GM19452 (cell line): ENCODE data around the gene ADRB2.
"Not testable (repeated sequence)": the region's sequence is repeated elsewhere in the genome, so short reads cannot be mapped to it uniquely, and the experiment has no call there.

Experiments
- ATAC-seq: cut with Tn5 transposase; IDR thresholded peaks from one replicate; pipeline ENCODE4 v1.9.1; 2021; ENCODE audit not compliant: unreplicated experiment

ADRB2 gene

DNA sequence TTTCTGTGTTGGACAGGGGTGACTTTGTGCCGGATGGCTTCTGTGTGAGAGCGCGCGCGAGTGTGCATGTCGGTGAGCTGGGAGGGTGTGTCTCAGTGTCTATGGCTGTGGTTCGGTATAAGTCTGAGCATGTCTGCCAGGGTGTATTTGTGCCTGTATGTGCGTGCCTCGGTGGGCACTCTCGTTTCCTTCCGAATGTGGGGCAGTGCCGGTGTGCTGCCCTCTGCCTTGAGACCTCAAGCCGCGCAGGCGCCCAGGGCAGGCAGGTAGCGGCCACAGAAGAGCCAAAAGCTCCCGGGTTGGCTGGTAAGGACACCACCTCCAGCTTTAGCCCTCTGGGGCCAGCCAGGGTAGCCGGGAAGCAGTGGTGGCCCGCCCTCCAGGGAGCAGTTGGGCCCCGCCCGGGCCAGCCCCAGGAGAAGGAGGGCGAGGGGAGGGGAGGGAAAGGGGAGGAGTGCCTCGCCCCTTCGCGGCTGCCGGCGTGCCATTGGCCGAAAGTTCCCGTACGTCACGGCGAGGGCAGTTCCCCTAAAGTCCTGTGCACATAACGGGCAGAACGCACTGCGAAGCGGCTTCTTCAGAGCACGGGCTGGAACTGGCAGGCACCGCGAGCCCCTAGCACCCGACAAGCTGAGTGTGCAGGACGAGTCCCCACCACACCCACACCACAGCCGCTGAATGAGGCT is at the start of gene ADRB2:
ADRB2 (plus strand) TSS at position 559 of the 686 bp plus-strand sequence. CDS start 221 bp downstream, outside the sequence.
- peak; percentile 93 for ATAC-seq

DNA sequence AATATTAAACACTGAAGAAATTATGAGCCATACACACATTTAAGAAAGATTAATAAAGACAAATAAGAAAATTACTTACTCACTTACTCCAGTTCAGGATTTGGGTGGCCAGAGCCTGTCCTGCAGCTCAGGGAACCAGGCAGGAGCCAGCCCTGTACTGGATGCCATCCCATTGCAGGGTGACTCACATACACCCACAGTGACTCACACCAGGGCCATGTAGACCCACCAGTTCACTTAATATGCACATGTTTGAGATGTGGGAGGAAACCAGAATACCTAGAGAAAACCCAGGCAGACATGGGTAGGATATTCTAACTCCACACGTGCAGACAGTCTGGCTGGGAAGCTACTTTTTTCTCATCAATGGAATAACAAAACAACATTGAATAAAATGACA is 49.6 kb upstream of the ADRB2 start:
- no peak for ATAC-seq

DNA sequence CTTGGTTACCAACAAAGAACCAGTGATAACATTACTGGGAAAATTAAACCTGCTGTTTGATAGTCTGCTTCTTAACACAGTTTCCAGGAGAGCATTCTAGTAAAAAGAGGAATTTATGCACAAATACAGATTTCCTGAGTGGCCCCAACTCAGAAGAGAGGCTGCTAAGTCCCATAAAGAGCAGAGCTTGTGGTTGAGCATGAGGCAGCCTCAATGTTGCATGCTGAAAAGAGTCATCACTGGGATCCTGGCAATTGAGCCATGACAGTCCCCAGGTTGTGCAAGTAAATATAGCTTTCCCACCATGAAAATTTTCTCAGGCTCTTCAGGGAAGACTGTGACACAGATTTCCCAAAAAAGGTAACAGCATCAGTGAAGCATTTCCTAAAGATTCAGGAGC is 47.5 kb upstream of the ADRB2 start:
- no peak for ATAC-seq

DNA sequence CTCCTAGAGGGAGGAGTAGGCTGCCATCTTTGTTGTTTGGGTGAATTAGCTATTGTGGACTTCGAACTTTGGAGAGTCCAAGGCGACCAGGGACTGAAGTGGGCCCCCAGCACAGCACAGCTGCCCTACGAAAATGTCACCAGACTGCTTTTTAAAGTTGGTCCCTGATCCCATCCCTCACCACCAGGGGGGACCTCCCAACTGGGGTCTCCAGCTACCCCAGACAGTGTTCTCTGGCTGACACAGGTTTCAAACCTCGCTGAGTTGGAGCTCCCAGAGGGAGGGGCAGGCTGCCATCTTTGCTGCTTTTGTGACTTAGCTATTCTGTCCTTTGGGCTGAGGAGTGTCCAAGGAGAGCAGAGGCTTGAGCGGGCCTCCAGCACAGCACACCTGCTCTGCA is 45.7 kb upstream of the ADRB2 start:
- ATAC-seq: no peak

DNA sequence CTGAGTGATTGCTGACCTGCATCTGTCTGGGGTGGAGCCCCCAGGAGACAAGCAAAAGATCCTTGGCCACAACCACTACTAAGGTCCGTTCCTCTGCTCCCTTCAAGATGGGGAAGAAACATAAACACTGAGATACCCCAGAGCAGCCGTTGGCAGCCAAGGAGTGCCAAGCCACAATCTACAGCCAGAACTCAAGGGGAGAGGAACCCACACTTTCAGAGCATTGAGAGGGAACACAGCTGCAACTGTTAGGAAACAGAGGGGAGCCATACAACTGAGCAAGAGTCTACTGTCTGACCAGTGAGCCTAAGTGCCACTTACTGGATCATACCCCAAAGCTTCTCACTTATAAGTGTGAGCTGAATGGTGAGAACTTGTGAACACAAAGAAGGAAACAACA is 44.6 kb upstream of the ADRB2 start:
- no peak for ATAC-seq

DNA sequence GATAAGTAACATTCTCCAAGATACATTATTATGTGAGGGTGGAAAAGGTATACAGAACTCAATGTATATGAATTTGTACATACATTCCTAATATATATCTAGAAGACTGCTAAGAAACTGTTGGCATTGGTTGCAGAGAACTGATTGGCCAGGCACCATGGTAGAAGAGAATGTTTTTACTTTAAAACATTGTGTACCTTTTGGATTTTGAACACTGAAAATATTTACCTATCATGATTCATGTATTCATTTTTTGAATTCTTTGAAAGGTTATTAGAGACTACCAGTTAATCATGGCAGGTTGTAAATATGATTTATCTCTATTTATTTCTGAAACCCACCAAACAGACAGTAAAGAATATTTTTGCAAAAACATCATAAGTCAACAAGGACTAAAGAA is 41.2 kb upstream of the ADRB2 start:
- no peak for ATAC-seq

DNA sequence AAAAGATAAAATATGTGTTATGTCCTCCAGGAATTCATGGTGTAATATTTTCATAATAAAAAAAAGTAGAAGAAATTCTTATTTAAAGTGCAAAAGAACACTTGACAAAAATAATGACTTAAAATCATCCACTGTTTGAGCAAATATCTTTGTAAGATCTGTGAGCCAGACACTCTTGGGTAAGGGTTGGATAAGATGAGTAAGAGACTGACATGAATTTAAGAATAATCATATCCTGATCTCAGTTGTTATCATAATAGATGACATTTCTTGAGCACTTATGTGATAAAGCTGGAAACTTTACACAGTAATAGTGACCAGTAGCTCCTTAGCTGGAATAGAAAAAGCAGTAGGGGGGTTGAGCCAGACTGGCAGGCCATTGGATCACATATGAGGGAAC is 40.0 kb upstream of the ADRB2 start:
- ATAC-seq: no peak

DNA sequence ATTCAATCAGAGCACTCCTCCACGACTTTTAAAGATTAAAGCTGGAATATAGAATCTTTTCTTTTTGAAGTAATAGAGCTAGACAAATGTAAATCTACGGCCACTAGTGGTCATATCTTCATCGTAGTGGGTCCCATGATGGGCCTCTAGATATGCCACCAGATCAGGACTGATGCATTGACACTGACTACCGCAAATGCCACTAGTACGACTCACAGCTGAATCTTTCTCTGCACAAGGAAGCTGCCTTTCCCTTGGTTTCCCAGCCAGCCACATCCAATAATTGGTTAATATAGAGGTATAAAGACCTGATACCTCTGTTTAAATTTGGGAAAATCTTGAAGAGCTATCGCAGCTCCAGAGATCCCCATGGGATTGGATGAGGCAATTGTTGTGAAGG is 37.8 kb upstream of the ADRB2 start:
- ATAC-seq: no peak

DNA sequence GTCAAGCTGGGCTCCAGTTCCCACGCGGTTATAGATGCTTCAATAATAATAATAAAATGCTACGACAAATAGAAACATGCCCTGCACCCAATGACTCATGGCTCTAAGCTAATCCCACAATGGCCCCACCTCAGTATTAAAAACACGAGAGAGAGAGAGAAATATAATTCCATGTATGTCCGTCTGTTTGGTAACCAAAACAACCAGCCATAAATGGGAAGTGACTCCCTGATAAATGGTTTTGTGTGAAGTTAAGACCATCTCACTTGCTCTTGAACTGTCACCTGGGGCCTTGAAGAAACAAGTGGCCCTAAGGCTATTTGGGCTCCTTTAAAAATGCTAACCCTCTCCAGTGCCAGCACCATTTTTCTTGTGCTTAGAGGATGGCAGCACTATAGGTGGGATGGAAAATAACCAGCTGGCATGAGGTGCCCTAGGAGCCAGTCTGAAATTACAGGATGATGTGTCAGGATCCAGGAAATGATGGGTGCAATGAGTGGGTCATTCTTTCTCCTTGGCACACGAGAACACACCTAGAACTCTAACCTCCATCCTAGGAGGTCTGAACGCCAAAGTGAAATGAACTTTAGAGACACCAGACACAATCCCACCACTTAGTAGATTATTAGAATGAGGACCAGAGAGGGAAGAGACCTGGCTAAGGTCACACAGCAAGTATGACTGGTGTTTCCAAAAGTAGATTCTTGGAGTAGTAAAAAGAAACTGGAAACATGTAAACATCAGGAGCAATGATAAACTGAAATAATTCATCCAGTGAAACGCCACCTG is 35.7 kb upstream of the ADRB2 start:
- ATAC-seq: peak; percentile 37

DNA sequence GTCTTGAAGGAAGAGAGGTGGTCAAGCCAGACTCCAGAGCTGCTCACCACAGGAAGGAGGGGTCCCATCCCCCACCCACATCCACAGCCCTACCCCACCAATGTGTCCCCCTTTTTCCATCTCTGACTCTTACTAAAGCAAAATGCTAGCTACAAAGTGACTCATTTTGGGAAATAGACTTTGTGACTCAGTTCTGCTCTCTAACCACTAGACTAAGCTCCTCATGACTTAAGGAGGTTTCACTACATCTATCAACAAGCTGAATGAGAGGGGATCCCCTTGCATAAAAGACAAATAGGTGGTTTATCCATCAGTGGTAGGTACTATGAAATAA is 35.1 kb upstream of the ADRB2 start:
- ATAC-seq: peak; percentile 95

DNA sequence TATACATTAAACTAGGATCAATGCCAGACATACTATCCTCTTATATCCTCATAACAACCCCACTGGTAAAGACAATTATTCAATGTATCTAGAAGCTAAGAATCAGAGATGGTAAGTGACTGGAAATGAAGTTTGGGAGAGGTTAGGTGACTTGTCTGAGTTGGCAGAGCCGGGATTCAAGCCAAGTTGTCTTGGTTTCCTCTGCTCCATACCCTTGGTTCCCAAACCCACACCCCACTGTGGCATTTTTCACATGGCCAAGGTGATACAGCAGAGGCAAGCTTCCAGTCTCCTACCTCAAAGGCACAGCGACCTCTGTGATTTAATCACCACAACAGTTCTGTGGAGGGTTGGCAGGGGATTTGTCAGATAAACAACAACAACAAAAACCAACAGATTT is 34.7 kb upstream of the ADRB2 start:
- ATAC-seq: no peak

DNA sequence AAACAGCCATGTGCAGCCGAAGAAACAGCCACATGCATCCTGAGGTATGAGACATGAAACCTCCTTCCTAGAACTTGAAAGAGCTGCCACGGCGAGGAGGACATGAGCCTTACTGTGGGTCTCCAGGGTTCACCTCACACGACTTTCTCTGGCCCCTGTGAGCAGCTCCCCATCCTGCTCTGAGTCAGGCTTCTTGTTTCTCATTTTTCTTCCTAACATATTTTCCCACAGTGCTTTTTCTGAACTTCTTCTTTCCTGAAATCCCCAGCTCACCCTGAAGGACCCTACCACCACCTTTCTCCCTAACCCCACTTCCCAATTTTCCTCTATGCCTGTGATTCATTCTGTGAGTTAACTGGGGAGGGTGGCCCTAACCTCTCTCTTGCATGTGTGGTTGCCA is 33.7 kb upstream of the ADRB2 start:
- no peak for ATAC-seq

DNA sequence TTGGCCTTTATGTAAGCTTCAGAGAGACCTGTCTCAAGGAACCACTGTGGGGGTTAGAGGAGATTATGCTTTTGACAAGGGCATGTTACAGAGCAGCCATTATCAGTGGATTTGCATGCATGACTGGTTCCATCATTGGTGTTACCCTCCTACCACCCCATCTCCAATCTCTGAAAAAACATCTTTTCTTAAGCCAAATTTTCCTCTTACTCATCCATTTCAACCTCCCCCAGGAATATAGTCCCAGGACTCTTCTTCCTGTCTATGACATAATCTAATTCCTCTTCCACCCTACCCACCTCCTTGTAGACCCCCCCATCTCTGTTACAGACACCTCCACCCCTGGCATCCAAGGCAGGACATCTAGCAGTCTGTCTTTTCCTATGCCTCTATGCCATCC is 33.1 kb upstream of the ADRB2 start:
- no peak for ATAC-seq

DNA sequence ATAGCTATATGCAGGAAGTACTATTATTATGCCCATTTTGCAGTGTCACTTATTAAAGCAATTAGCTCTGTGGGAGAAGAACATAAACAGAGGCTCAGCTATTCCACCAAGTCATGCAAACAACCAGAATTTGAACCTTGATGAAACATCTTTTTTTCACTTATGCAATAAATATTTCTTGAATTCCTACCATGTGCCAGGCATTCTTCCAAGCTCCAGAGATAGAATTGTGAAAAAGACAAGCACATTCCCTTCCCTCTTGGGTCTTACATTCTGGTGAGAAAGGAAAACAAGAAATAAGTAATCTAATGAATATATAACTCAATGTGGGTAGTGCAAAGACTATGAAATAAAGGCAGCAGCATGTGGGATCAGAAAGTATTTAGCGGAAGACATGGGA is 32.1 kb upstream of the ADRB2 start:
- no peak for ATAC-seq

DNA sequence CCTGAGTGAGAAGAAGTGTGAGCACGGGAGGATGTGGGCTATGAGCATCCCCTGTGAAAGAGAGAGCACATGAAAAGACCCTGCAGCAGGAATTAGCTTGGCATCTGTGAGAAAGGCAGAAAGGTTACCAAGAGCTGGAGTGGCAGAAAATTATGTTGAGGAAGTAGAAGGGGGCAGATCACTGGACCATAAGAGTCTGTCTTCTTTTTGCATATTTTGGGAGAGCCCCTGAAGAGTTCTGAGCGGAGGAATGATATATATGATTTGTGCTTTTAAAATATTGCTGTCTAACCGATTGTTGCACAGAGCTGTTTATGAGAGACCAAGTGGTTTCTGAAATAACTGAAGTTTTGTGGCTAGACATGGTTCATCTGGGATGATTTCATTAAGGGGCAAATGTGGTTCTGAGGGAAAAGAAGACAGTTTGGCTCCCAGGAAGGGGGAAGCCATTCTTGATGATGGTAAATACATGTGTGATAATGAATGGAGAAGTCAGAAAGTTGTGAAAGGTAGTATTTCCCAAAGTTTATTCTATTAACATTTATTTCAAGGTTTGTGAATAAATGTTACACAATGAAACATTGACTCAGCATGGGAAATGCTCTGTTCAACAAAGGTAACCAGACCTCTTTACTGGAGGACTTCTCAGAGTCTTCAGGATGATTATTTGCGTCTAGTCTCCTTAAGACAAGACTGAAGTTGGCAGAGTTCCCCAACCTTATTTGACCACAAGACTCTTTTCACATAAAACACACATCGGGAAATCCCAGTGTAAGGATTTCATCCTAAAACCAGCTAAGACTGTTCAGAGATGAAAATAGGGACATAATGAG is 31.5 kb upstream of the ADRB2 start:
- no peak for ATAC-seq

DNA sequence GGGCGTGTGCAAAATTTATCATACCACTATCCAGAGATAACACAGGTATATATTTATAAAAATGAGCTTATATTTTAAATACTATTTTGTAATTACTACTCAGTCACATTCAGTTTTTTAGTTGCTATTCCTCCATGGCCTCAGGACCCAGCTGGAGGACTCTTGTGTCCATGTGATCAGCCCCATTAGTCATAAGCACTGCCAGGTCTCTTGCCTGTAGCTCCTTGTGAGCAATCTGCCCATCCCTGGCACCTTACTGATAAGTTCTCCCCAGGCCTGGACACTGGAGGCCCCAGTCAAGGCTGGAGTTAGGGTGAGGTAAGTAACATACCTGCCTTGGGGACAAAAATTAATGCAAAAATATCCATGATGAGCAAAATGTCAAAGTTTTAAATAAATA is 29.5 kb upstream of the ADRB2 start:
- no peak for ATAC-seq

DNA sequence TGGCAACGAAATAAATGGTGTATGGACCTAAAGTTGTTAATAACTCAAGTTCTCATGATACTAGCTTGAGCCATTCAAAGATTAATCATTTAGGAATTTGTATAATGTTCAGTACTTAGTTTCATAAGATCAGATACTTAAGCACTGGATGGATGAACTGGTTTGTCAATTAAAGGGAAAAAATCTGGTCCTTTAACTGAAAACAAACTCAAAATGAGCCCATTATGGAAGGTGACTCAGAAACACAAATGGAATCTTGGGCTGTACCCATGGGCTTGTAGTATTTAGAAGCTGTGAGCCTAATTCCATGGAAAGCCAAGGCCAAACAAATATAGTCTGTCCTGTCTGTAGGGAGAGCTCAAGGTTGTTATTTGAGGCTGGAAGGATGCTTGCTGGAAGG is 27.6 kb upstream of the ADRB2 start:
- no peak for ATAC-seq

DNA sequence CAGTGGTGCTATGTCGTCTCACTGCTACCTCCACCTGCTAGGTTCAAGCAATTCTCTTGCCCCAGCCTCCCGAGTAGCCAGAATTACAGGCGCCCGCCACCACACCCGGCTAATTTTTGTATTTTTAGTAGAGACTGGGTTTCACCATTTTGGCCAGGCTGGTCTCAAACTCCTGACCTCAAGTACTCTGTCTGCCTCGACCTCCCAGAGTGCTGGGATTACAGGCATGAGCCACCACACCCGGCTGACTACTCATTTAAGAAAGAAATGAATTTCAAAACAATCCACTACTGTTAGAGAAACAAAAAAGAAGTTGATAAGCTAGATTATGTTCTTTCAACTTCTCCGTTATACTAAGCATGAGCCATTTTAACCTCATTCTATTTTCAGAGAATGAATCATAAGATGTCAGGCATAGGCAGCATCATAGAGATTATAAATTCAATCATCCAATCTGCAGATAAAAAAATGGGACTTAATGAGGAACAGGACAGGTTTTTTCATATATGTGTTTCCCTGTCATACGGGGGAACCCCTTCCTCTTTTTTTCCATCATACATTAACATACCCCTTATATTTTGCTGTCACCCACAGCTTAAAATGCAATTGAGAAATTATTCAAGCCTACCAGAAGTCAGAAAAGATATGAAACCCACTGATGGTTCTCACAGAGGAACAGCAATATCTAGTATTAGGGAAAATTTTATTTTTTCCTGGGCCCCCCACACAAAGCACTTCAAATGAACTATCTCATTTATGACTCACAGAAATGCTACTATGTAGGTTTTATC is 26.5 kb upstream of the ADRB2 start:
- ATAC-seq: no peak

DNA sequence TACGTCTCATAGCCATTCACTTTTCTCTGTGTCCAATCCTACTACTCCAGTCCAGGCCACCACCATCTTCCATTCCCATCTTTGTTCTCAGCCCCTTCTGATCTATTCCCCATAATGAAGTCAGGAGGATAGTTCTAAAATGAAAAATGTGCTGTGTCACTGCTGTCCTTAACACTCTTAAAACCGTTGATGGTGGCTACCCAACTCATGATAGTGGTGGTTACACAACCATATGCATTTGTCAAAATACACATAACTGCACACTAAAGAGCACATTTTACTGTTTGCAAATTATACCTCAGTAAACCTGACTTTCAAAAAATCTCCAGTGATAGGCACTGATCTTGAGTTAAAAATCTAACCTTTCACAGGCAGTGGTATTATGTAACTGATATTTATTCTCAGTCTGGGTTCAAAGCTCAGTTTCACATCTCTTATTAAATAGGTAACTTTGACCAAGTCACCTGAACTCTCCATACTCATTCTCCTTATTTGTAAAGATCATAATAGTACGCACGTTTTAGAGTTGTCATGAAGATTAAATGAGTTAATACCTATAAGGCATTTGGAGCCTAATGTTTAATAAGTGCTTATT is 24.6 kb upstream of the ADRB2 start:
- ATAC-seq: no peak

DNA sequence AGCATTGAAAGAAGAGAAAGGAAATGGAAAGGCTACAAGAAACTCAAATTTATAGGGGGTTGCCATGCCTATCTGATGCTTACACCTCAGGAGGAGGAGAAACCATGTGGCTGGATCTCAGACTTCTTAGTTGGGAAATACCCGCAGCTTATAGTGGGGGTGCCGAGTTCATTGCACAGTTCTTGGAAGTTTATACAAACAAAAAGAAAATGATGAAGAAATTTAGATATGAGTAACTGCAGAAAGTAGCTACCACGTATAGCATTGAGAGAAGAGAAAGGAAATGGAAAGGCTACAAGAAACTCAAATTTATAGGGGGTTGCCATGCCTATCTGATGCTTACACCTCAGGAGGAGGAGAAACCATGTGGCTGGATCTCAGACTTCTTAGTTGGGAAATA is 23.0 kb upstream of the ADRB2 start:
- not testable (repeated sequence) for ATAC-seq

DNA sequence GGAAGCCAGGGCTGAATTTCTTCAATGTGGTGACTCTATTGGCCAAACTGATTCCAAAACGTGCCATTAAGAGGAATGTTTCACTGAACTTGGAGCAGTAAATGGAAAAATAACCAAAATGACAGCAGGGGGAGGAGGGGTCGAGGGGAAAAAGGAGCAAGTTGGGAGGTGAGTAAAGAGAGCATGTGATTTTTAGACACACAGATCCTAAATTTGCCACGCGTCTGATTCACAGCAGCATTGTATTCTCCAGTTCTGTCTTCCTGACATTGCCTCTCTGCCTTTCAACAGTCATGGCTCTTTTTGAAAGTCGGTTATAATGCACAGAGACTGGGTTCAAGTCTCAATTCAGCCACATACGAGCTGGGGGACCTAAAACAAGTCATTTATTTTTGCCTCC is 22.0 kb upstream of the ADRB2 start:
- no peak for ATAC-seq
